ENCODE measurements around the gene BICRA.
"Not testable (repeated sequence)": the region's sequence is repeated elsewhere in the genome, so short reads cannot be mapped to it uniquely, and the experiment has no call there.

BICRA gene

DNA sequence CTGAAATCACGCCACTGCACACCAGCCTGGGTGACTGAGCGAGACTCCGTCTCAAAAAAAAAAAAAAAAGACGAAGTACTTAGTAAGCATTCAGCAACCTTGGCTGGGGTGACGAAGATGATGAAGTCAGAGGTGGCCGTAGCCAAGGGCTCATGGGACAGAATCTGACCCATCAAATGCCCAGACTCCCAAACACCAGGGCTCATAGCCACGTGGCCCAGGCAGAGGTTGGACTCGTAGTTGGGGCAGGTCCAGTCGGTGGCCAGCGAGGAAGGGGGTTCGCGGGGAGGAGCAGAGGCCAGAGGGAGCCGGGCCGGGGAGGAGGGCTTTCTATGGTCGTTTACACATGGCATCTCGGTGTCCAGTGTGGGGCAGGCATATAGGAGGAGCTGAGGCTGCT, 52.2 kb downstream of the BICRA start:
- Mint-ChIP-seq H3K27me3 (ENCODE audit: low read depth, poor library complexity) (no peaks in the 10 kb centered on the region), H3K4me1 (peaks cover 24% of the 10 kb centered on the region), H3K4me3 (no peak overlapping the region), H3K27ac (peak overlapping the region; percentile 75), H3K9me3 (no peaks in the 10 kb centered on the region), H3K36me3 (ENCODE audit: low read depth) (peaks cover 48% of the 10 kb centered on the region)
- no peak for DNase-seq
- TF ChIP-seq, protein P1, sequence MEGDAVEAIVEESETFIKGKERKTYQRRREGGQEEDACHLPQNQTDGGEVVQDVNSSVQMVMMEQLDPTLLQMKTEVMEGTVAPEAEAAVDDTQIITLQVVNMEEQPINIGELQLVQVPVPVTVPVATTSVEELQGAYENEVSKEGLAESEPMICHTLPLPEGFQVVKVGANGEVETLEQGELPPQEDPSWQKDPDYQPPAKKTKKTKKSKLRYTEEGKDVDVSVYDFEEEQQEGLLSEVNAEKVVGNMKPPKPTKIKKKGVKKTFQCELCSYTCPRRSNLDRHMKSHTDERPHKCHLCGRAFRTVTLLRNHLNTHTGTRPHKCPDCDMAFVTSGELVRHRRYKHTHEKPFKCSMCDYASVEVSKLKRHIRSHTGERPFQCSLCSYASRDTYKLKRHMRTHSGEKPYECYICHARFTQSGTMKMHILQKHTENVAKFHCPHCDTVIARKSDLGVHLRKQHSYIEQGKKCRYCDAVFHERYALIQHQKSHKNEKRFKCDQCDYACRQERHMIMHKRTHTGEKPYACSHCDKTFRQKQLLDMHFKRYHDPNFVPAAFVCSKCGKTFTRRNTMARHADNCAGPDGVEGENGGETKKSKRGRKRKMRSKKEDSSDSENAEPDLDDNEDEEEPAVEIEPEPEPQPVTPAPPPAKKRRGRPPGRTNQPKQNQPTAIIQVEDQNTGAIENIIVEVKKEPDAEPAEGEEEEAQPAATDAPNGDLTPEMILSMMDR (IDR thresholded peaks at IDR 0.05): no peak

DNA sequence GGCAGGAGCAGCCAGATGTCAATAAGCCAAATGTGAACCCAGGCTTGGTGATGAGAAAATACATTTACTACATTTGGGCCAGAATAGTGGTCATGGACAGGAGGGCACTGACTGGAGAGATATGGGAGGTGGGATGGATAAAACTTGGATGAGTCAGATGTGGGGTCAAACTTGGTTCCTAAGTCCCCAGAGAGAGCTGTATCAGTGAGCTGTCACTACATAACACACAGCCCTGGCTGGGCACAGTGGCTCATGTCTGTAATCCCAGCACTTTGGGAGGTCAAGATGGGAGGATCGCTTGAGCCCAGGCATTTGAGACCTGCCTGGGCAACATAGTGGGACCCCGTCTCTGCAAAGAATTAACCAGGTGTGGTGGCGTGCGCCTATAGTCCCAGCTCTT, 52.7 kb downstream of the BICRA start:
- Mint-ChIP-seq H3K36me3 (ENCODE audit: low read depth) (peaks cover 44% of the 10 kb centered on the region), H3K4me1 (peaks cover 24% of the 10 kb centered on the region), H3K9me3 (no peaks in the 10 kb centered on the region), H3K4me3 (no peak overlapping the region), H3K27ac (peak overlapping the region; percentile 75), H3K27me3 (ENCODE audit: low read depth, poor library complexity) (no peaks in the 10 kb centered on the region)
- no peak for DNase-seq
- TF ChIP-seq, protein P1 (IDR thresholded peaks at IDR 0.05): no peak

DNA sequence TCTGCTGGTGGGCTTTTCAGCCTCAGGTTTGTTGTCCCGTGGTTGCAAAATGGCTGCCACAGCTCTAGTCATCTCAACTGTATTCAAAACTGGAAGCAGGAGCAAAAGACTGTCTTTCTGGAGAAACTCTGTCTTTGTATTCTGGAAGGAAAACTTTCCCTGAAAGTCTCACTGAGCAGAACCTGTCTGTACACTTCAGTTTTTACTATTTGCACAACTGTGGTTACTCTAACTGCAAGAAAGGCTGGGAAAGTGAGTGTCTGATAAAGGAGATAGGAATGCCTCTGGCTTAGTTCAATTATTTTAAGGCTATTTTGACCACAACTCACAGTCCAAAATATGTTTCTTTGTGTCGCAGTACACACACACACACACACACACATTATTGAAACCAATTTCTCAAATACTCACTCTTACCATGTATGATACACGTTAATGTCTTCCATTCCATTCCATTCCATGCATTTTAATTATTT, 54.5 kb downstream of the BICRA start:
- H3K27me3 Mint-ChIP-seq (ENCODE audit: low read depth, poor library complexity): no peaks in the 10 kb centered on the region

DNA sequence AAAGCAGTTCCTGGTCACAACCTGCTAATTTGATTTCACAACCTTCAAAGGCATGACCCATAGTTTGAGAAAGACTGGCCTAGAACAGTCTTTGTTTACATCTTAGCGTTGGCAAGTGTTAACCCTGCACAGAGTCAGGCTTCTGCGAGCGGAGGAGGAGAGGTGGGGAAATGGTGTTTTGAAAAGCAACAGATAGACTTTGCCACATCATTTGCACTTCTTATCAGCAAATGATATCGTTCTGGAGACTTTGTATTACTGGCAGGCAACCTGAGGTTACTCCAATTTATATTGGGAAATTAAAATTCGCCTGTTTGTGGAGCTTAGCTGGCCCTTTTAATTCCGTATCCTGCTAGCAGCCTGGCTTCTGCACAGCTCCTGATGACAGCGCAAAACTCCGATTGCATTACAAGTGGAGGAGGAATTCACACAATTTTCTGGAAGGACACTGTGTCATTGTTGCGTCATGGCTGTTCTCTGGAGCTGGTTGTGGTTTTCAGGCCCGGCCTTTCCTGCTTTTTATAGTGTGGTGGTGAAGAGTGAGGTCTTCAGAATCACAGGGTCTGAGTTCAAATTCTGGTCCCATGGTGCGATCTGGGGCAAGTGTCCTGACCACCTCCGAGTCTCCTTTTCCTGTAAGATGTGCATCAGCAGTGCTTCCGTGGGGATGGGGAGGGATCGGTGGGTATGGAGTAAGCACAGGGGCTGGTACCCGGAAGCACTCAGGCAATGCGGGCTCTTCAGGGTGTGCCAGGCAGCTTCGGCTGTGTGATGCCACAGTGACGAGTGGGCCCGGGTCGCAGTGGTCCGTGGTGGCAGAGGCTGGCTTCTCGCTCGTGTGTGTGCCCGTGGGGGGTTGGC, 55.2 kb downstream of the BICRA start:
- no peaks in the 10 kb centered on the region for H3K9me3 Mint-ChIP-seq
- peaks cover 29% of the 10 kb centered on the region for H3K36me3 Mint-ChIP-seq (ENCODE audit: low read depth)
- no peak for DNase-seq
- H3K27me3 Mint-ChIP-seq (ENCODE audit: low read depth, poor library complexity): no peaks in the 10 kb centered on the region
- no peak overlapping the region for H3K4me3 Mint-ChIP-seq
- H3K27ac Mint-ChIP-seq: peak overlapping the region; percentile 90
- TF ChIP-seq, protein P1 (IDR thresholded peaks at IDR 0.05): no peak
- peaks cover 36% of the 10 kb centered on the region for H3K4me1 Mint-ChIP-seq

More for the DNA sequence above, 54.5 kb downstream of the BICRA start:
- no peak overlapping the region for H3K4me3 Mint-ChIP-seq
- TF ChIP-seq, protein P1 (IDR thresholded peaks at IDR 0.05): no peak
- H3K27ac Mint-ChIP-seq: peak overlapping the region; percentile 90
- peaks cover 36% of the 10 kb centered on the region for H3K4me1 Mint-ChIP-seq
- peaks cover 34% of the 10 kb centered on the region for H3K36me3 Mint-ChIP-seq (ENCODE audit: low read depth)
- no peak for DNase-seq
- no peaks in the 10 kb centered on the region for H3K9me3 Mint-ChIP-seq

DNA sequence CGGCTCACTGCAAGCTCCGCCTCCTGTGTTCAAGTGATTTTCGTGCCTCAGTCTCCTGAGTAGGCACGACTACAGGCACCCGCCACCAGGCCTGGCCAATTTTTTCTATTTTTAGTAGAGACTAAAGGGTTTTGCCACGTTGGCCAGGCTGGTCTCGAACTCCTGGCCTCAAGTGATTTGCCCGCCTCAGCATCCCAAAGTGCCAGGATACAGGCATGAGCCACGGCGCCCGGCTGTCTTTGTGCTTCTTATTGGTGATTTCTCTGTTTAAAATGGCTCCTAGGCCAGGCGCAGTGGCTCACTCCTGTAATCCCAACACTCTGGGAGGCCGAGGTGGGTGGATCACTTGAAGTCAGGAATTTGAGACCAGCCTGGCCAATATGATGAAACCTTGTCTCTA, 59.6 kb downstream of the BICRA start:
- H3K4me3 Mint-ChIP-seq; H3K9me3 Mint-ChIP-seq; H3K27me3 Mint-ChIP-seq (ENCODE audit: low read depth, poor library complexity); H3K27ac Mint-ChIP-seq; DNase-seq: not testable (repeated sequence)
- H3K36me3 Mint-ChIP-seq (ENCODE audit: low read depth): peaks cover 24% of the 10 kb centered on the region
- H3K4me1 Mint-ChIP-seq: peaks cover 17% of the 10 kb centered on the region

DNA sequence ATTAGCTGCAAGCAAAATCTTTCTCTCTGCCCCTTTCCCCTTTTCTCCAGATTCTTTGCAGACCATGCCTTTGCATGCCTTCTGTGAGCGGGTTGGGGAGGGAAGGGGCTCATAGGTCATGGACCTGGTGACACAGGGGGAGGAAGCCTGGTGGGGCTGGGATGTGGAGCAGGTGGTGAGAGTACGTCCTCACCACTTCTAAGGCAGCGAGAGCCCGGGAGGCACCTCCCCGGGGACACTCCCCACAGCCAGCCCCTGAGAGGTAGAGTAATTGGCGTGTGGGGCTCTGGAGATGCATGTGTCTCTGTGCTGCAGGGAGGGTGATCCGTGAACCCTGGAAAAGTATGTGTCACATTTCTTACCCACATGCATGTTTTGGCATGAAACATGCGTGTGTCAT, 61.8 kb downstream of the BICRA start:
- H3K9me3 Mint-ChIP-seq: no peaks in the 10 kb centered on the region
- peaks cover 13% of the 10 kb centered on the region for H3K4me1 Mint-ChIP-seq
- H3K4me3 Mint-ChIP-seq: no peak overlapping the region
- peak overlapping the region; percentile 72 for H3K27ac Mint-ChIP-seq
- H3K27me3 Mint-ChIP-seq (ENCODE audit: low read depth, poor library complexity): no peaks in the 10 kb centered on the region
- DNase-seq: no peak
- H3K36me3 Mint-ChIP-seq (ENCODE audit: low read depth): peaks cover 35% of the 10 kb centered on the region
- TF ChIP-seq, protein P1 (IDR thresholded peaks at IDR 0.05): no peak
